Measurements from ENCODE around the gene ARL6IP5. TPM values are rescaled to one million over a fixed set of nuclear protein-coding genes. Genes with fewer than 3 reads are reported as not detected.

Gene ARL6IP5
- total and polyA plus RNA-seq, 2 donors (not counting 3 experiments of a cell fraction or from before 2014, with no cell fraction given) = 96.9 to 116 TPM

DNA sequence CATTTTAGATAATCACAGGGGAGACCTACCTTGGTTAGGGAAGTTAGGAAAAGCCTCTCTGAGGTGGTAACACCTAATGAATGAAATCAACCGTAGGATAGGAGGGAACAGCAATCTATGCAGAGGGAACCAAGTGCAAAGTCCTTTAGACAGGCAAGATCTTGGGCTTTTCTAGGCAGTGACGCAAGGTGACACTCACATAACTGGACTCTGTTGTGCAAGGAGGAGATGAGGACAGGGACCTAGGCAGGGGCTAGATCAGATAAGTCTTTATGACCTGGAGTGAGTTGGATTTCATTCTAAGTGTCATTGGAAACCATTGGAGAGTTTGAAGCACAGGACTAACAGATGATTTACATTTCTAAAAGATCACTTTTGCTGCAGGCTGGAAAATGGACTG is 42.3 kb downstream of the ARL6IP5 start:
- Histone ChIP-seq H3K4me1 (ENCODE audit: control insufficient read depth, extremely low read depth, insufficient read depth, low read length) (peaks cover 8% of the 10 kb centered on the region), H3K4me3 (replicated peaks in 1 of 3; ENCODE audit: insufficient read depth in 1 of 3, low read depth in 1 of 3, low read length in 3 of 3) (no peak overlapping the region), H2AFZ (ENCODE audit: low read depth, low read length) (no peak overlapping the region), H3K9ac (replicated peaks; ENCODE audit: extremely low read depth, insufficient read depth, low read length) (no peak overlapping the region), H3K79me2 (ENCODE audit: control insufficient read depth, insufficient read depth, low read length) (no peaks in the 10 kb centered on the region), H3K4me2 (ENCODE audit: insufficient read depth, low read length) (no peak overlapping the region), H4K20me1 (replicated peaks; ENCODE audit: control insufficient read depth, extremely low read depth, insufficient read depth, low read length) (no peaks in the 10 kb centered on the region), H3K9me3 (replicated peaks; ENCODE audit: control insufficient read depth, insufficient read depth, low read length) (no peaks in the 10 kb centered on the region), H3K36me3 (ENCODE audit: control insufficient read depth in 2 of 2, extremely low read depth in 1 of 2, insufficient read depth in 2 of 2, low read length in 2 of 2) (no peaks in the 10 kb centered on the region), H3K27ac (ENCODE audit: insufficient read depth, low read depth, low read length) (no peak overlapping the region), H3K27me3 (ENCODE audit: control insufficient read depth in 2 of 2, insufficient read depth in 2 of 2, low read length in 2 of 2) (no peaks in the 10 kb centered on the region), H3K9me1 (replicated peaks; ENCODE audit: control insufficient read depth, extremely low read depth, insufficient read depth, low read length) (no peaks in the 10 kb centered on the region)
- CTCF ChIA-PET = interaction anchor here (1.5 to 2.5 kb wide), 3 partner anchors 10 to 301 kb away, joined by 5 to 16 read pairs (median 6); no protein-coding TSS in a partner anchor
- DNase-seq (ENCODE audit: low read depth, low spot score) (no peak), FAIRE-seq (no peak)
- BruUV-seq (replicated peaks) = no TSS peak
- intact Hi-C loops (cut with micrococcal nuclease) = no loop called here
- TF ChIP-seq POLR2A (IDR thresholded peaks at IDR 0.05; ENCODE audit: low read depth, low read length) (no peak), EZH2 (IDR thresholded peaks at IDR 0.05; ENCODE audit: borderline replicate concordance, low read depth, low read length, severe bottlenecking) (no peak), JUN (IDR thresholded peaks at IDR 0.05; ENCODE audit: borderline replicate concordance, insufficient read depth, insufficient read length, low read depth) (no peak), MYC (IDR thresholded peaks at IDR 0.05; ENCODE audit: low read depth, low read length) (no peak)
- TF ChIP-seq, protein P1, sequence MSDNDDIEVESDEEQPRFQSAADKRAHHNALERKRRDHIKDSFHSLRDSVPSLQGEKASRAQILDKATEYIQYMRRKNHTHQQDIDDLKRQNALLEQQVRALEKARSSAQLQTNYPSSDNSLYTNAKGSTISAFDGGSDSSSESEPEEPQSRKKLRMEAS (IDR thresholded peaks at IDR 0.05; ENCODE audit: insufficient read depth, insufficient read length) = no peak
- TF ChIP-seq, protein P2, sequence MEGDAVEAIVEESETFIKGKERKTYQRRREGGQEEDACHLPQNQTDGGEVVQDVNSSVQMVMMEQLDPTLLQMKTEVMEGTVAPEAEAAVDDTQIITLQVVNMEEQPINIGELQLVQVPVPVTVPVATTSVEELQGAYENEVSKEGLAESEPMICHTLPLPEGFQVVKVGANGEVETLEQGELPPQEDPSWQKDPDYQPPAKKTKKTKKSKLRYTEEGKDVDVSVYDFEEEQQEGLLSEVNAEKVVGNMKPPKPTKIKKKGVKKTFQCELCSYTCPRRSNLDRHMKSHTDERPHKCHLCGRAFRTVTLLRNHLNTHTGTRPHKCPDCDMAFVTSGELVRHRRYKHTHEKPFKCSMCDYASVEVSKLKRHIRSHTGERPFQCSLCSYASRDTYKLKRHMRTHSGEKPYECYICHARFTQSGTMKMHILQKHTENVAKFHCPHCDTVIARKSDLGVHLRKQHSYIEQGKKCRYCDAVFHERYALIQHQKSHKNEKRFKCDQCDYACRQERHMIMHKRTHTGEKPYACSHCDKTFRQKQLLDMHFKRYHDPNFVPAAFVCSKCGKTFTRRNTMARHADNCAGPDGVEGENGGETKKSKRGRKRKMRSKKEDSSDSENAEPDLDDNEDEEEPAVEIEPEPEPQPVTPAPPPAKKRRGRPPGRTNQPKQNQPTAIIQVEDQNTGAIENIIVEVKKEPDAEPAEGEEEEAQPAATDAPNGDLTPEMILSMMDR (IDR thresholded peaks at IDR 0.05; ENCODE audit: extremely low read depth in 1 of 2, insufficient read depth in 1 of 2, low read depth in 1 of 2, low read length in 2 of 2) = no peak
- dilution Hi-C loops (cut with MboI; ENCODE audit: extremely low pct_ligation_motif_present, low sequenced_read_pairs) = no loop called here
- POLR2A ChIA-PET = no interaction called here

DNA sequence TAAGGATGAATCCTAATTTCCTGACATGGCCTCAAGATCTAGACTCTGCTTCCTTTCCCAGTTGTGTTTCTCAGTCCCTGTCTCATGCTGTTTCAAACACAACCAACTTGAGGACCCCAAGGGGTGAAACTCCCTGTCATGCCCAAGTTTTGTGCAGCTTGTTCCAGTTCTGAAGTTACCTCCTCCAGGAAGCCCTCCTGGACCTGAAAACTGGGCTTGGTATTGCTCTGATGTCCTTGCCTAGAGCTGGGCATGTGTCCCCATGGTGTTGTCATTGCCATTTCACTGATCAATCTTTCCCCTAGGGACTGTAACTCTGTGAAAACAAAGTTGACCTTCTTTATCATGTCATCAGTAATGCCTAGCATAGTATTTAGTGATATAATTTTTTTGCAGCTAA is 43.8 kb downstream of the ARL6IP5 start:
- Histone ChIP-seq H3K9ac (replicated peaks; ENCODE audit: extremely low read depth, insufficient read depth, low read length) (no peak overlapping the region), H3K4me1 (ENCODE audit: control insufficient read depth, extremely low read depth, insufficient read depth, low read length) (no peaks in the 10 kb centered on the region), H4K20me1 (replicated peaks; ENCODE audit: control insufficient read depth, extremely low read depth, insufficient read depth, low read length) (no peaks in the 10 kb centered on the region), H3K79me2 (ENCODE audit: control insufficient read depth, insufficient read depth, low read length) (no peaks in the 10 kb centered on the region), H3K36me3 (ENCODE audit: control insufficient read depth in 2 of 2, extremely low read depth in 1 of 2, insufficient read depth in 2 of 2, low read length in 2 of 2) (no peaks in the 10 kb centered on the region), H3K4me2 (ENCODE audit: insufficient read depth, low read length) (no peak overlapping the region), H3K9me1 (replicated peaks; ENCODE audit: control insufficient read depth, extremely low read depth, insufficient read depth, low read length) (no peaks in the 10 kb centered on the region), H3K9me3 (replicated peaks; ENCODE audit: control insufficient read depth, insufficient read depth, low read length) (no peaks in the 10 kb centered on the region), H3K4me3 (replicated peaks in 1 of 3; ENCODE audit: insufficient read depth in 1 of 3, low read depth in 1 of 3, low read length in 3 of 3) (no peak overlapping the region), H3K27ac (ENCODE audit: insufficient read depth, low read depth, low read length) (no peak overlapping the region), H2AFZ (ENCODE audit: low read depth, low read length) (no peak overlapping the region), H3K27me3 (ENCODE audit: control insufficient read depth in 2 of 2, insufficient read depth in 2 of 2, low read length in 2 of 2) (no peaks in the 10 kb centered on the region)
- no TSS peak for BruUV-seq (replicated peaks)
- ChIA-PET CTCF (interaction anchor here (1.2 to 1.9 kb wide), 2 partner anchors 8 to 9 kb away, joined by 3 to 6 read pairs; no protein-coding TSS in a partner anchor), POLR2A (no interaction called here)
- intact Hi-C loops (cut with micrococcal nuclease) = no loop called here
- TF ChIP-seq GATA2 (IDR thresholded peaks at IDR 0.05; ENCODE audit: insufficient read depth, insufficient read length, low read depth, low read length) (no peak), JUN (IDR thresholded peaks at IDR 0.05; ENCODE audit: borderline replicate concordance, insufficient read depth, insufficient read length, low read depth) (no peak), FOS (IDR thresholded peaks at IDR 0.05; ENCODE audit: borderline replicate concordance, insufficient read depth, low read length) (no peak), MYC (IDR thresholded peaks at IDR 0.05; ENCODE audit: low read depth, low read length) (no peak), POLR2AphosphoS5 (IDR thresholded peaks at IDR 0.05; ENCODE audit: insufficient read depth, low read depth, low read length) (no peak), EZH2 (IDR thresholded peaks at IDR 0.05; ENCODE audit: borderline replicate concordance, low read depth, low read length, severe bottlenecking) (no peak), POLR2A (IDR thresholded peaks at IDR 0.05; ENCODE audit: low read depth, low read length) (no peak)
- TF ChIP-seq, protein P1 (IDR thresholded peaks at IDR 0.05; ENCODE audit: insufficient read depth, insufficient read length) = no peak
- TF ChIP-seq, protein P2 (IDR thresholded peaks at IDR 0.05; ENCODE audit: extremely low read depth in 1 of 2, insufficient read depth in 1 of 2, low read depth in 1 of 2, low read length in 2 of 2) = no peak
- FAIRE-seq = no peak
- dilution Hi-C loops (cut with MboI; ENCODE audit: extremely low pct_ligation_motif_present, low sequenced_read_pairs) = no loop called here
- no peak for DNase-seq (ENCODE audit: low read depth, low spot score)
